ENCODE results near the gene BCL2L1. TPM values are rescaled to one million over a fixed set of nuclear protein-coding genes. Genes with fewer than 3 reads are reported as not detected.

BCL2L1 gene
- total and polyA plus RNA-seq, 9 donors = 27.5 to 48.2 (median 40.1) TPM

DNA sequence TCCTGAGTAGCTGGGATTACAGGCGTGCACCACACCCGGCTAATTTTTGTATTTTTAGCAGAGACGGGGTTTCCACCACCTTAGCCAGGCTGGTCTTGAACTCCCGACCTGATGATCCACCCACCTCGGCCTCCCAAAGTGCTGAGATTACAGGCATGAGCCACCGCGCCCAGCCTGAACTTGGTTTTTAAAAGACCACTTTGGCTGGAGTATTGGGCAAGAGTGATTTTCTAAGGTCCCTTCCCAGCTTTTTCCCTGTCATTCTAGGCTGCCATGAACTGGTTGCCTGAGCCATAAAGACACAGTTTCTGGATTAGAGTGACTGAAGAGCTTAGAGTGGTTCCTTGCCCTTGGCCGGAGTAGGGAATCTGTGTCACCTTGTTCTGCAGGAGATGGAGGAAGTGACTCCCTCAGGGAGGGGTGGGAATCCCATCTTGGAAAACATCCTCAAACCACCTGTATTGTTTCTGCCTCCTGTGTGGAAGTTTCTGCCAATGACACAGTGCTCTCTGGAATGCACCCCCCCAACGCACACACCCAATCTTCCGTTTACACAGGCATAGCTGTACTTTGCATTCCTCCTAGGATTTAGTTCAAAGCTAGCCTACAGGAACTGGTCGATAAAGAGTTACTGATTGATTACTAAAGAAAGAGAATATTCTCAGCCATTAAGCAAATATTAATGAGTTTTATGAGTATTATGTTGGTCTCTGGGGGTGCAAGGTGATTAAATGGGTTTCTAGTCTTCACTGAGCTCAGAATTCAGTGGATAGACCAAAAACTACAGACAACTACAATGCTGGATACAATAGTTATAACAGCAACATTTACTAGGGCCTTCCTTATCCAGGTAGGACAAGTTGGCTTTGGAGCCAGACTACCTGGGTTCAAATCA lies 18.2 kb downstream of the BCL2L1 start:
- WGBS (ENCODE audit: insufficient coverage) = 98% methylated on average over 5 of the region's 11 CpGs
- H3K27ac ChIP-seq (ENCODE audit: low read length) = no peak overlapping the region
- H3K36me3 ChIP-seq (ENCODE audit: control insufficient read depth, insufficient read depth, low read length) = peaks cover 34% of the 10 kb centered on the region
- no peak overlapping the region for H3K4me3 ChIP-seq (ENCODE audit: low read length)
- H3K27me3 ChIP-seq (ENCODE audit: control insufficient read depth, insufficient read depth, low read length) = no peaks in the 10 kb centered on the region
- peaks cover 33% of the 10 kb centered on the region for H3K4me1 ChIP-seq (ENCODE audit: control insufficient read depth, insufficient read depth, low read length)
- no peak for DNase-seq
- no peaks in the 10 kb centered on the region for H3K9me3 ChIP-seq (replicated peaks; ENCODE audit: control insufficient read depth, low read depth, low read length)

DNA sequence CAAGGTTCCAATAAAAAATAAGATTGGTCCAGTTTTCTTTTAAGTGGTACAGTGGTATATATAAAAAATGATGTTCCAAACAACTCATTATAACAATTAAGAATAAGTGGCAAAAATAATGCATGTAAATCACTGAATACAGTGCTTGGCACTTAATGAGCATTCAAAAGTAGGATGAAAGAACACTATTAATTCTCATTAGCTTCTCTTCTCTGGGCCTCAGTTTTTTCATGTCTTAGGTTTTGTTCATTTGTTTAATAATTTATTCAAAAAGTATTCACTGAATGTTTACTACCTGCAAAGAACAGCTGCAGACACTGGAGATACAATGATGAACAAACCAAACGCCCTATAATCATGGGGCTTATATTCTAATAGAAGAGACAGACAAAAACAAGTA lies 21.1 kb downstream of the BCL2L1 start:
- peaks cover 16% of the 10 kb centered on the region for H3K36me3 ChIP-seq (ENCODE audit: control insufficient read depth, insufficient read depth, low read length)
- no CpG with 5 or more reads among the region's 1 CpG for WGBS (ENCODE audit: insufficient coverage)
- no peaks in the 10 kb centered on the region for H3K9me3 ChIP-seq (replicated peaks; ENCODE audit: control insufficient read depth, low read depth, low read length)
- H3K4me3 ChIP-seq (ENCODE audit: low read length) = no peak overlapping the region
- peaks cover 34% of the 10 kb centered on the region for H3K4me1 ChIP-seq (ENCODE audit: control insufficient read depth, insufficient read depth, low read length)
- no peaks in the 10 kb centered on the region for H3K27me3 ChIP-seq (ENCODE audit: control insufficient read depth, insufficient read depth, low read length)
- peak overlapping the region; percentile 21 for H3K27ac ChIP-seq (ENCODE audit: low read length)
- no peak for DNase-seq

DNA sequence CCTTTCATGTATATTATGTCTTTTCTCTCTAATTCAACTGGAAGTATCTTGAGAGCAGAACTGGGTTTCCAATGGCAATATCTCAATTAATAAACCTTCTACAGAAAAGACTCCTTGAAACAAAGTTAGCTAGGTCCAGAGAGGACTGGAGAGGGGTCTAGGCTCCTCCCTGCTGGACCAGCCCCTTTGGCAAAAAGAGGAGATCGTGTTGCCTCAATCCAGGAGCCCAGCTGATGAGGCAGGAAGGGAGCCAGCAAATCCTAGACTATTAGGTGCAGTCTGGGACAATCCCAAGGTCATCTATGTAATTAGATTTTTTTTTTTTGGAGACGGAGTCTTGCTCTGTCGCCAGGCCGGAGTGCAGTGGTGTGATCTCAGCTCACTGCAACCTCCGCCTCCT lies 21.9 kb downstream of the BCL2L1 start:
- 25% methylated on average over 1 of the region's 5 CpGs for WGBS (ENCODE audit: insufficient coverage)
- peak overlapping the region; percentile 96 for H3K27ac ChIP-seq (ENCODE audit: low read length)
- H3K4me1 ChIP-seq (ENCODE audit: control insufficient read depth, insufficient read depth, low read length) = peaks cover 32% of the 10 kb centered on the region
- no peak overlapping the region for H3K4me3 ChIP-seq (ENCODE audit: low read length)
- H3K27me3 ChIP-seq (ENCODE audit: control insufficient read depth, insufficient read depth, low read length) = no peaks in the 10 kb centered on the region
- no peaks in the 10 kb centered on the region for H3K9me3 ChIP-seq (replicated peaks; ENCODE audit: control insufficient read depth, low read depth, low read length)
- DNase-seq = no peak
- peaks cover 17% of the 10 kb centered on the region for H3K36me3 ChIP-seq (ENCODE audit: control insufficient read depth, insufficient read depth, low read length)

DNA sequence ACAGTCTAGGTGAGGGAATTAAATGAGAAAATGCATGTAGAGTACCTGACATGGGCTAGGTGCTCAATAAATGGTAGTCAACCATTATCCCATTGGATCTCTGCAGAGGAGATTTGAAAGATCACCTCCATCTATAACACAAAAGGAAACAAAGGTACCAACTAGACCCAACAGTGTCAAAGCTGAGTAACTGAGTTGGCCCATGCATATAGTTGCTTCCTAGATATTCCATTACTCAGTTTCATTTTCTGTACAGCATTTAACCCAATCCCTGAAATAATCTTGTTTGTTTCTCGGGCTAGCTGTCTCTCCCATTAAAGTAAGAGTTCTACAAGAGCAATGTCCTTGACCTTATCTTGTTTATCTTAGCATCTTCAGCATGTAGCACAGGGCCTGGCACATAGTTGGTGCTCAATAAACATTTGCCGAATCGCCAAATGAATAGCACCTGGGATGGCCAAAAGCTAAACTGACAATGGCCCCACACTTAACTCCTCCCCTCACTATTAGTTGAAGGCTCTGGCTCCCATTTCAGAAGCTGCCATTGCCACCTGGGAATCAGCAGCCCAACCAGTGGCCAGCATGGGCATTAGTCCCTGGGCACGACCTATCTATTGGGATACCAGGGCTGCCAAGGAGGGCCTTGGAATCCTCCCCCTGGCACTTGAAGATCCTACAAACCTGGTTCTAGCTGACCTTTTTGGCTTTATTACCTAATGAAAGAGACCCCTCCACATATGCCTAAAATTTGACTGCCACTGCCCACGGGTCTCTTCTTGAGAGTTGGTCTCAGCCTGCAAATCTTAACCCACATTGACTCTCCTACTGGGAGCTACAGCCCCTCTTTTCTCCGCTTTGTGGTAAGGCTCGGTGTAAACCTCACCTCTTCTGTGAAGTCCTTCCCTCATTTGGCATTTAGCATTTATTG lies 22.6 kb downstream of the BCL2L1 start:
- WGBS (ENCODE audit: insufficient coverage) = 98% methylated on average over 5 of the region's 7 CpGs
- DNase-seq = no peak
- Histone ChIP-seq H3K27ac (ENCODE audit: low read length) (peak overlapping the region; percentile 96), H3K36me3 (ENCODE audit: control insufficient read depth, insufficient read depth, low read length) (peaks cover 15% of the 10 kb centered on the region), H3K9me3 (replicated peaks; ENCODE audit: control insufficient read depth, low read depth, low read length) (no peaks in the 10 kb centered on the region), H3K27me3 (ENCODE audit: control insufficient read depth, insufficient read depth, low read length) (no peaks in the 10 kb centered on the region), H3K4me3 (ENCODE audit: low read length) (no peak overlapping the region), H3K4me1 (ENCODE audit: control insufficient read depth, insufficient read depth, low read length) (peaks cover 37% of the 10 kb centered on the region)

DNA sequence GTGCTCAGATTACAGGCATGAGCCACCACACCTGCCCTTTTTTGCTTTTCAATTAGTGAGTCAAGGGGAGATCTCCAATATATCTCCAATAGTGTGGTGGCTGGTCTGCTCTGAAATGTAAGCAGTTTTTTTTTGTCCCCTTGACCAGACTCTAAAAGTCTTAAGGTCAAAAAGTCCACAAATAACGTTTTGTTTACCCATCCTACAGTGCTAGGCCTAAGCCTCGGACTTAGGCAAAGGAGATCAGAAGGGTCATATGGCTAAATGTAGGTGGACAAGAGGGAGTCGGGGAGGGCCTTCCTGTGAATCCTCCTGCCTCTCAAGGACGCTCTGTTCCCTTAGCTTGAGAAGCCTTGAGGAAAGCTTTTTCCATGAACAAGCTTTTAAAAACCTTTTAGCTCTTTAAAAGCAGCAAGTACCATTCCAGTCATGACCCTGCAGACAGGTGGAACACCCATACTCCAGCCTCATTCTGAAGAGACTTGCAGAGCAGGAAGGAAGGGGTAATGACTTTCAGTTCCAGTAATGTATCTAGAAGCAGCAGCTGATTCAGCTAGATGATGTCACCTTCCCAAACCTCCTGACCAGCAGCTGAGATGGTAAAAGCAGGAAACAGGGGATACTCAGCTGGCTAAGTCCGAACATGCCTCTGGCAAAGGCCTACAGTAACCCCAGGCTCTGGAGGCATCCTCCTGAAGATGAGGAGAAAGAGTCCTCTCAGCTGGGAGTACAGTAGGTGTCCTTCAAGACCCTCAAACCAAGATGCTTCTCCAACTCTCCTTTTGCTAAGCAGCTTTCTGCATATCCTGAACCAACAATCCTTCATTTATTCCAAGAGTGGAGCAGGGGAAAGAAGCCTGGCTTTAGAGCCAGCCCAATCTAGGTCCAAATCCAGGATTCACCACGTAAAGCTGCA lies 23.6 kb downstream of the BCL2L1 start:
- H3K27me3 ChIP-seq (ENCODE audit: control insufficient read depth, insufficient read depth, low read length) = no peaks in the 10 kb centered on the region
- 17% methylated on average over 1 of the region's 6 CpGs for whole genome bisulfite sequencing (ENCODE audit: insufficient coverage)
- peak; percentile 96 for DNase-seq
- no peak overlapping the region for H3K4me3 ChIP-seq (ENCODE audit: low read length)
- peak overlapping the region; percentile 96 for H3K27ac ChIP-seq (ENCODE audit: low read length)
- no peaks in the 10 kb centered on the region for H3K9me3 ChIP-seq (replicated peaks; ENCODE audit: control insufficient read depth, low read depth, low read length)
- peaks cover 40% of the 10 kb centered on the region for H3K4me1 ChIP-seq (ENCODE audit: control insufficient read depth, insufficient read depth, low read length)
- H3K36me3 ChIP-seq (ENCODE audit: control insufficient read depth, insufficient read depth, low read length) = peaks cover 10% of the 10 kb centered on the region

DNA sequence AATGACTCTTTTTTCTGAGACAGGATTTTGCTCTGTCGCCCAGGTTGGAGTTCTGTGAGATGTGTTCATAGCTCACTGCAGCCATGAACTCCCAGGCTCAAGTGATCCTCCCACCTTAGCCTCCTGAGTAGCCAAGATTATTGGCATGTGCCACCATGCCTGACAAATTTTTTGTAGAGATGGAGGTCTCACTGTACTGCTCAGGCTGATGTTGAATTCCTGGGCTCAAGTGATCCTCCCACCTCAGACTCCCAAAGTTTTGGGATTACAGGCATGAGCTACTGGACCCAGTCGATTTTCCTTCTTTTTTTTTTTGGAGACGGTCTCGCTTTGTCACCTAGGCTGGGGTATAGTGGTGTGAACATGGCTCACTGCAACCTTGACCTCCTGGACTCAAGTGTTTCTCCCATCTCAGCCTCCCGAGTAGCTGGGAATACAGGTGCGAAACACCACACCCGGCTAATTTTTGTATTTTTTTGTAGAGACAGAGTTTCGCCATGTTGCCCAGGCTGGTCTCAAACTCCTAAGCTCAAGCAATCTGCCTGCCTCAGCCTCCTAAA lies 24.3 kb downstream of the BCL2L1 start:
- no peak for DNase-seq
- peak overlapping the region; percentile 96 for H3K27ac ChIP-seq (ENCODE audit: low read length)
- no peaks in the 10 kb centered on the region for H3K9me3 ChIP-seq (replicated peaks; ENCODE audit: control insufficient read depth, low read depth, low read length)
- peaks cover 47% of the 10 kb centered on the region for H3K4me1 ChIP-seq (ENCODE audit: control insufficient read depth, insufficient read depth, low read length)
- no CpG with 5 or more reads among the region's 8 CpGs for WGBS (ENCODE audit: insufficient coverage)
- peaks cover 10% of the 10 kb centered on the region for H3K36me3 ChIP-seq (ENCODE audit: control insufficient read depth, insufficient read depth, low read length)
- H3K27me3 ChIP-seq (ENCODE audit: control insufficient read depth, insufficient read depth, low read length) = no peaks in the 10 kb centered on the region
- H3K4me3 ChIP-seq (ENCODE audit: low read length) = no peak overlapping the region

DNA sequence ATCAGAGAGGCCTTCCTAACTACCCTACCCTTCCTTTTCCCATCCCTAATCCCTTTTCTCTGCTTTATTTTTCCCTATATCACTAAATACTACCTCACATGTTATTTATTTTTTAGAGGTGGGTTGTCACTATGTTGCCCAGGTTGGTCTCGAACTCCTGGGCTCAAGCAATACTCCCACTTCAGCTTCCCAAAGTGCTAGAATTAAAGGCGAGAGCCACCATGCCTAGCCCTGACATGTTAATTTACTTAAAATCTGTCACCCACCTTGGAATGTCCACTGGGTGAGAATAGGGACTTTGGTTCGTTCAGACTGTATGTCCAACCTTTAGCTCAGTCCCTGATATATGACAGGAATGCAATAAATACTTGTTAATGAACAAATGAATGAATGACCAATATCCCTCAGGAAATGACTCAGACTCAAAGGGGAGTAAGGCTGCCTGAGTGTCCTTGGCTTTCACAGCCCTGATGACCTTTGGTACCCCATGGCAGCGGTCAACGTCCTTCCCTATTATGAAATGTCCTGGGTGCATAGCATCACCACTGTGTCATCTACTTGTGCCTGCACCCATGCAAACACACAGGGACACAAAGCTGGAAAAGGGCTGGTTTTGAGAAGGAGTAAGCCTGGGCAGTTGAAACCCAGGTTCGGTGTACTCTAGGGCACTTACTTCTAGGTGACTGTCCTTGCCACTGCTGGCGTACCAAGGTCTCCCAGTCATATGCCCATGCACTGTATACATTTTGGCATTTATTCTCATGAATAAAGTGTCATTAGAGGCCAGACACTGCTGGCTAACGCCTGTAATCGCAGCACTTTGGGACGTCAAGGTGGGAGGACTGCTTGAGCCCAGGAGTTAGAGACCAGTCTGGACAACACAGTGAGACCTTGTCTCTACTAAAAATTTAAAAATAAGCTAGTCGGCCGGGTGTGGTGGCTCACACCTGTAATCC lies 26.5 kb downstream of the BCL2L1 start:
- Histone ChIP-seq H3K27ac (ENCODE audit: low read length) (no peak overlapping the region), H3K27me3 (ENCODE audit: control insufficient read depth, insufficient read depth, low read length) (no peaks in the 10 kb centered on the region), H3K4me1 (ENCODE audit: control insufficient read depth, insufficient read depth, low read length) (peaks cover 54% of the 10 kb centered on the region), H3K36me3 (ENCODE audit: control insufficient read depth, insufficient read depth, low read length) (peaks cover 10% of the 10 kb centered on the region), H3K9me3 (replicated peaks; ENCODE audit: control insufficient read depth, low read depth, low read length) (no peaks in the 10 kb centered on the region), H3K4me3 (ENCODE audit: low read length) (no peak overlapping the region)
- DNase-seq = no peak
- 100% methylated on average over 4 of the region's 12 CpGs for WGBS (ENCODE audit: insufficient coverage)

DNA sequence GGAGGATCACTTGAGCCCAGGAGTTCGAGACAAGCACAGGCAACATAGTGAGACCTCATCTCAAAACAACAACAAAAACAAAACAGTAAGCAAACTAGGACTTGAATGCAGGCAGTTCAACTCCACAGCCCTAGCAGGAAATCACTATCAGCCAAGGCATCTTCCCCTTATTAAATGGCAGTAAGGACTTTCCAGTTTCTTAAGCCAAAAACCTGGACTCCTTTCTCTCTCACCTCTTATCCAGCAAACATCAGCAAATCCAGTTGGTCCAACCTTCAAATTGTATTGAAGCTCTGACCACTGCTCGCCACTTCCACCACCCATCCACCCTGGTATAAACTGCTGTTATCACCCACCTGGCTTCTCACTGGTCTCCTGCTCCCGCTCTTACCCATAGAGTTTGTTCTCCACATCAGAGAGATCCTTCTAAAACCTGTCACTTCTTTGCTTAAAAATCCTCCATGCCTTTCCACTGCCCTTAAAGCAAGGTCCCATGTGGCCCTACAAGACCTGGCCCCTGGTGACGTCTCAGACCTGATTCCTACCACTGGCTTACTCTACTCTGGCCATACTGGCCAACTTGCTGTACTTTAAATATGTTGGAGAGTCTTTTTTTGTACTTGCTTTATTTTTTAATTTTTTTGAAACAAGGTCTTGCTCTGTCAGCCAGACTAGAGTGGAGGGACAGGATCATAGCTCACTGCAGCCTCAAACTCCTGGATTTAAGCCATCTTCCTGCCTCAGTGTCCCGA lies 27.6 kb downstream of the BCL2L1 start:
- no peak for DNase-seq
- peaks cover 49% of the 10 kb centered on the region for H3K4me1 ChIP-seq (ENCODE audit: control insufficient read depth, insufficient read depth, low read length)
- H3K27me3 ChIP-seq (ENCODE audit: control insufficient read depth, insufficient read depth, low read length) = no peaks in the 10 kb centered on the region
- H3K9me3 ChIP-seq (replicated peaks; ENCODE audit: control insufficient read depth, low read depth, low read length) = no peaks in the 10 kb centered on the region
- no peak overlapping the region for H3K27ac ChIP-seq (ENCODE audit: low read length)
- H3K4me3 ChIP-seq (ENCODE audit: low read length) = no peak overlapping the region
- WGBS (ENCODE audit: insufficient coverage) = 91% methylated on average over 4 of the region's 5 CpGs
- peaks cover 10% of the 10 kb centered on the region for H3K36me3 ChIP-seq (ENCODE audit: control insufficient read depth, insufficient read depth, low read length)
